Measurements from ENCODE around the gene QSER1.

DNA sequence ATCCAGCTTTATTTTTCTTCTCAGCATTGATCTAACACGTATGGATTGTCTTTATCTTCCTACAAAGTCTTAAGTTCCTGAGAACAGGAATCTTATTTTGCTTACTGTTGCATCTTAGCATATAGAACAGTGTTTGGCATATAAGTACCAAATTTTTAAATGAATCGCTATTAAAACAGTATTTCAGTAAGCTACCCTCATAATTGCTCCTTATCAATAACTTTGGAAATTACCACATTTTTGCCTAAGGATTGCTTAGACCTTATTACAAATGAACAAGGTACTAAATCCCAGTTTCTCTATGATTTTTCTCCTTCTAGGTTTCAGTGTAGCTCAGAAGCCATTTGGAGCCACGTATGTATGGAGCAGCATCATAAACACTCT lies 132.7 kb downstream of the QSER1 start:
- TF ChIP-seq, protein P1, sequence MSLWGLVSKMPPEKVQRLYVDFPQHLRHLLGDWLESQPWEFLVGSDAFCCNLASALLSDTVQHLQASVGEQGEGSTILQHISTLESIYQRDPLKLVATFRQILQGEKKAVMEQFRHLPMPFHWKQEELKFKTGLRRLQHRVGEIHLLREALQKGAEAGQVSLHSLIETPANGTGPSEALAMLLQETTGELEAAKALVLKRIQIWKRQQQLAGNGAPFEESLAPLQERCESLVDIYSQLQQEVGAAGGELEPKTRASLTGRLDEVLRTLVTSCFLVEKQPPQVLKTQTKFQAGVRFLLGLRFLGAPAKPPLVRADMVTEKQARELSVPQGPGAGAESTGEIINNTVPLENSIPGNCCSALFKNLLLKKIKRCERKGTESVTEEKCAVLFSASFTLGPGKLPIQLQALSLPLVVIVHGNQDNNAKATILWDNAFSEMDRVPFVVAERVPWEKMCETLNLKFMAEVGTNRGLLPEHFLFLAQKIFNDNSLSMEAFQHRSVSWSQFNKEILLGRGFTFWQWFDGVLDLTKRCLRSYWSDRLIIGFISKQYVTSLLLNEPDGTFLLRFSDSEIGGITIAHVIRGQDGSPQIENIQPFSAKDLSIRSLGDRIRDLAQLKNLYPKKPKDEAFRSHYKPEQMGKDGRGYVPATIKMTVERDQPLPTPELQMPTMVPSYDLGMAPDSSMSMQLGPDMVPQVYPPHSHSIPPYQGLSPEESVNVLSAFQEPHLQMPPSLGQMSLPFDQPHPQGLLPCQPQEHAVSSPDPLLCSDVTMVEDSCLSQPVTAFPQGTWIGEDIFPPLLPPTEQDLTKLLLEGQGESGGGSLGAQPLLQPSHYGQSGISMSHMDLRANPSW (CRISPR knock-in tag; conservative IDR thresholded peaks at IDR 0.05; ENCODE audit: low read depth), result no peak
- TF ChIP-seq, protein P2, sequence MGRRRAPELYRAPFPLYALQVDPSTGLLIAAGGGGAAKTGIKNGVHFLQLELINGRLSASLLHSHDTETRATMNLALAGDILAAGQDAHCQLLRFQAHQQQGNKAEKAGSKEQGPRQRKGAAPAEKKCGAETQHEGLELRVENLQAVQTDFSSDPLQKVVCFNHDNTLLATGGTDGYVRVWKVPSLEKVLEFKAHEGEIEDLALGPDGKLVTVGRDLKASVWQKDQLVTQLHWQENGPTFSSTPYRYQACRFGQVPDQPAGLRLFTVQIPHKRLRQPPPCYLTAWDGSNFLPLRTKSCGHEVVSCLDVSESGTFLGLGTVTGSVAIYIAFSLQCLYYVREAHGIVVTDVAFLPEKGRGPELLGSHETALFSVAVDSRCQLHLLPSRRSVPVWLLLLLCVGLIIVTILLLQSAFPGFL (CRISPR knock-in tag; IDR thresholded peaks at IDR 0.05; ENCODE audit: borderline replicate concordance), result no peak
- TF ChIP-seq, protein P3, sequence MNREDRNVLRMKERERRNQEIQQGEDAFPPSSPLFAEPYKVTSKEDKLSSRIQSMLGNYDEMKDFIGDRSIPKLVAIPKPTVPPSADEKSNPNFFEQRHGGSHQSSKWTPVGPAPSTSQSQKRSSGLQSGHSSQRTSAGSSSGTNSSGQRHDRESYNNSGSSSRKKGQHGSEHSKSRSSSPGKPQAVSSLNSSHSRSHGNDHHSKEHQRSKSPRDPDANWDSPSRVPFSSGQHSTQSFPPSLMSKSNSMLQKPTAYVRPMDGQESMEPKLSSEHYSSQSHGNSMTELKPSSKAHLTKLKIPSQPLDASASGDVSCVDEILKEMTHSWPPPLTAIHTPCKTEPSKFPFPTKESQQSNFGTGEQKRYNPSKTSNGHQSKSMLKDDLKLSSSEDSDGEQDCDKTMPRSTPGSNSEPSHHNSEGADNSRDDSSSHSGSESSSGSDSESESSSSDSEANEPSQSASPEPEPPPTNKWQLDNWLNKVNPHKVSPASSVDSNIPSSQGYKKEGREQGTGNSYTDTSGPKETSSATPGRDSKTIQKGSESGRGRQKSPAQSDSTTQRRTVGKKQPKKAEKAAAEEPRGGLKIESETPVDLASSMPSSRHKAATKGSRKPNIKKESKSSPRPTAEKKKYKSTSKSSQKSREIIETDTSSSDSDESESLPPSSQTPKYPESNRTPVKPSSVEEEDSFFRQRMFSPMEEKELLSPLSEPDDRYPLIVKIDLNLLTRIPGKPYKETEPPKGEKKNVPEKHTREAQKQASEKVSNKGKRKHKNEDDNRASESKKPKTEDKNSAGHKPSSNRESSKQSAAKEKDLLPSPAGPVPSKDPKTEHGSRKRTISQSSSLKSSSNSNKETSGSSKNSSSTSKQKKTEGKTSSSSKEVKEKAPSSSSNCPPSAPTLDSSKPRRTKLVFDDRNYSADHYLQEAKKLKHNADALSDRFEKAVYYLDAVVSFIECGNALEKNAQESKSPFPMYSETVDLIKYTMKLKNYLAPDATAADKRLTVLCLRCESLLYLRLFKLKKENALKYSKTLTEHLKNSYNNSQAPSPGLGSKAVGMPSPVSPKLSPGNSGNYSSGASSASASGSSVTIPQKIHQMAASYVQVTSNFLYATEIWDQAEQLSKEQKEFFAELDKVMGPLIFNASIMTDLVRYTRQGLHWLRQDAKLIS (CRISPR knock-in tag; IDR thresholded peaks at IDR 0.05; ENCODE audit: borderline replicate concordance), result no peak
- TF ChIP-seq FOXJ3 (CRISPR knock-in tag; IDR thresholded peaks at IDR 0.05; ENCODE audit: borderline replicate concordance), result no peak
- TF ChIP-seq, protein P4, sequence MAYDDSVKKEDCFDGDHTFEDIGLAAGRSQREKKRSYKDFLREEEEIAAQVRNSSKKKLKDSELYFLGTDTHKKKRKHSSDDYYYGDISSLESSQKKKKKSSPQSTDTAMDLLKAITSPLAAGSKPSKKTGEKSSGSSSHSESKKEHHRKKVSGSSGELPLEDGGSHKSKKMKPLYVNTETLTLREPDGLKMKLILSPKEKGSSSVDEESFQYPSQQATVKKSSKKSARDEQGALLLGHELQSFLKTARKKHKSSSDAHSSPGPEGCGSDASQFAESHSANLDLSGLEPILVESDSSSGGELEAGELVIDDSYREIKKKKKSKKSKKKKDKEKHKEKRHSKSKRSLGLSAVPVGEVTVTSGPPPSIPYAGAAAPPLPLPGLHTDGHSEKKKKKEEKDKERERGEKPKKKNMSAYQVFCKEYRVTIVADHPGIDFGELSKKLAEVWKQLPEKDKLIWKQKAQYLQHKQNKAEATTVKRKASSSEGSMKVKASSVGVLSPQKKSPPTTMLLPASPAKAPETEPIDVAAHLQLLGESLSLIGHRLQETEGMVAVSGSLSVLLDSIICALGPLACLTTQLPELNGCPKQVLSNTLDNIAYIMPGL (CRISPR knock-in tag; IDR thresholded peaks at IDR 0.05), result no peak
- TF ChIP-seq RELA (CRISPR knock-in tag; IDR thresholded peaks at IDR 0.05; ENCODE audit: borderline replicate concordance), result no peak
- TF ChIP-seq, protein P5, sequence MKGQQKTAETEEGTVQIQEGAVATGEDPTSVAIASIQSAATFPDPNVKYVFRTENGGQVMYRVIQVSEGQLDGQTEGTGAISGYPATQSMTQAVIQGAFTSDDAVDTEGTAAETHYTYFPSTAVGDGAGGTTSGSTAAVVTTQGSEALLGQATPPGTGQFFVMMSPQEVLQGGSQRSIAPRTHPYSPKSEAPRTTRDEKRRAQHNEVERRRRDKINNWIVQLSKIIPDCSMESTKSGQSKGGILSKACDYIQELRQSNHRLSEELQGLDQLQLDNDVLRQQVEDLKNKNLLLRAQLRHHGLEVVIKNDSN (CRISPR knock-in tag; IDR thresholded peaks at IDR 0.05), result no peak
- TF ChIP-seq, protein P6, sequence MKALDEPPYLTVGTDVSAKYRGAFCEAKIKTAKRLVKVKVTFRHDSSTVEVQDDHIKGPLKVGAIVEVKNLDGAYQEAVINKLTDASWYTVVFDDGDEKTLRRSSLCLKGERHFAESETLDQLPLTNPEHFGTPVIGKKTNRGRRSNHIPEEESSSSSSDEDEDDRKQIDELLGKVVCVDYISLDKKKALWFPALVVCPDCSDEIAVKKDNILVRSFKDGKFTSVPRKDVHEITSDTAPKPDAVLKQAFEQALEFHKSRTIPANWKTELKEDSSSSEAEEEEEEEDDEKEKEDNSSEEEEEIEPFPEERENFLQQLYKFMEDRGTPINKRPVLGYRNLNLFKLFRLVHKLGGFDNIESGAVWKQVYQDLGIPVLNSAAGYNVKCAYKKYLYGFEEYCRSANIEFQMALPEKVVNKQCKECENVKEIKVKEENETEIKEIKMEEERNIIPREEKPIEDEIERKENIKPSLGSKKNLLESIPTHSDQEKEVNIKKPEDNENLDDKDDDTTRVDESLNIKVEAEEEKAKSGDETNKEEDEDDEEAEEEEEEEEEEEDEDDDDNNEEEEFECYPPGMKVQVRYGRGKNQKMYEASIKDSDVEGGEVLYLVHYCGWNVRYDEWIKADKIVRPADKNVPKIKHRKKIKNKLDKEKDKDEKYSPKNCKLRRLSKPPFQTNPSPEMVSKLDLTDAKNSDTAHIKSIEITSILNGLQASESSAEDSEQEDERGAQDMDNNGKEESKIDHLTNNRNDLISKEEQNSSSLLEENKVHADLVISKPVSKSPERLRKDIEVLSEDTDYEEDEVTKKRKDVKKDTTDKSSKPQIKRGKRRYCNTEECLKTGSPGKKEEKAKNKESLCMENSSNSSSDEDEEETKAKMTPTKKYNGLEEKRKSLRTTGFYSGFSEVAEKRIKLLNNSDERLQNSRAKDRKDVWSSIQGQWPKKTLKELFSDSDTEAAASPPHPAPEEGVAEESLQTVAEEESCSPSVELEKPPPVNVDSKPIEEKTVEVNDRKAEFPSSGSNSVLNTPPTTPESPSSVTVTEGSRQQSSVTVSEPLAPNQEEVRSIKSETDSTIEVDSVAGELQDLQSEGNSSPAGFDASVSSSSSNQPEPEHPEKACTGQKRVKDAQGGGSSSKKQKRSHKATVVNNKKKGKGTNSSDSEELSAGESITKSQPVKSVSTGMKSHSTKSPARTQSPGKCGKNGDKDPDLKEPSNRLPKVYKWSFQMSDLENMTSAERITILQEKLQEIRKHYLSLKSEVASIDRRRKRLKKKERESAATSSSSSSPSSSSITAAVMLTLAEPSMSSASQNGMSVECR (CRISPR knock-in tag; IDR thresholded peaks at IDR 0.05; ENCODE audit: borderline replicate concordance), result no peak
- TF ChIP-seq, protein P7, sequence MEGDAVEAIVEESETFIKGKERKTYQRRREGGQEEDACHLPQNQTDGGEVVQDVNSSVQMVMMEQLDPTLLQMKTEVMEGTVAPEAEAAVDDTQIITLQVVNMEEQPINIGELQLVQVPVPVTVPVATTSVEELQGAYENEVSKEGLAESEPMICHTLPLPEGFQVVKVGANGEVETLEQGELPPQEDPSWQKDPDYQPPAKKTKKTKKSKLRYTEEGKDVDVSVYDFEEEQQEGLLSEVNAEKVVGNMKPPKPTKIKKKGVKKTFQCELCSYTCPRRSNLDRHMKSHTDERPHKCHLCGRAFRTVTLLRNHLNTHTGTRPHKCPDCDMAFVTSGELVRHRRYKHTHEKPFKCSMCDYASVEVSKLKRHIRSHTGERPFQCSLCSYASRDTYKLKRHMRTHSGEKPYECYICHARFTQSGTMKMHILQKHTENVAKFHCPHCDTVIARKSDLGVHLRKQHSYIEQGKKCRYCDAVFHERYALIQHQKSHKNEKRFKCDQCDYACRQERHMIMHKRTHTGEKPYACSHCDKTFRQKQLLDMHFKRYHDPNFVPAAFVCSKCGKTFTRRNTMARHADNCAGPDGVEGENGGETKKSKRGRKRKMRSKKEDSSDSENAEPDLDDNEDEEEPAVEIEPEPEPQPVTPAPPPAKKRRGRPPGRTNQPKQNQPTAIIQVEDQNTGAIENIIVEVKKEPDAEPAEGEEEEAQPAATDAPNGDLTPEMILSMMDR (IDR thresholded peaks at IDR 0.05), result no peak
- TF ChIP-seq, protein P8, sequence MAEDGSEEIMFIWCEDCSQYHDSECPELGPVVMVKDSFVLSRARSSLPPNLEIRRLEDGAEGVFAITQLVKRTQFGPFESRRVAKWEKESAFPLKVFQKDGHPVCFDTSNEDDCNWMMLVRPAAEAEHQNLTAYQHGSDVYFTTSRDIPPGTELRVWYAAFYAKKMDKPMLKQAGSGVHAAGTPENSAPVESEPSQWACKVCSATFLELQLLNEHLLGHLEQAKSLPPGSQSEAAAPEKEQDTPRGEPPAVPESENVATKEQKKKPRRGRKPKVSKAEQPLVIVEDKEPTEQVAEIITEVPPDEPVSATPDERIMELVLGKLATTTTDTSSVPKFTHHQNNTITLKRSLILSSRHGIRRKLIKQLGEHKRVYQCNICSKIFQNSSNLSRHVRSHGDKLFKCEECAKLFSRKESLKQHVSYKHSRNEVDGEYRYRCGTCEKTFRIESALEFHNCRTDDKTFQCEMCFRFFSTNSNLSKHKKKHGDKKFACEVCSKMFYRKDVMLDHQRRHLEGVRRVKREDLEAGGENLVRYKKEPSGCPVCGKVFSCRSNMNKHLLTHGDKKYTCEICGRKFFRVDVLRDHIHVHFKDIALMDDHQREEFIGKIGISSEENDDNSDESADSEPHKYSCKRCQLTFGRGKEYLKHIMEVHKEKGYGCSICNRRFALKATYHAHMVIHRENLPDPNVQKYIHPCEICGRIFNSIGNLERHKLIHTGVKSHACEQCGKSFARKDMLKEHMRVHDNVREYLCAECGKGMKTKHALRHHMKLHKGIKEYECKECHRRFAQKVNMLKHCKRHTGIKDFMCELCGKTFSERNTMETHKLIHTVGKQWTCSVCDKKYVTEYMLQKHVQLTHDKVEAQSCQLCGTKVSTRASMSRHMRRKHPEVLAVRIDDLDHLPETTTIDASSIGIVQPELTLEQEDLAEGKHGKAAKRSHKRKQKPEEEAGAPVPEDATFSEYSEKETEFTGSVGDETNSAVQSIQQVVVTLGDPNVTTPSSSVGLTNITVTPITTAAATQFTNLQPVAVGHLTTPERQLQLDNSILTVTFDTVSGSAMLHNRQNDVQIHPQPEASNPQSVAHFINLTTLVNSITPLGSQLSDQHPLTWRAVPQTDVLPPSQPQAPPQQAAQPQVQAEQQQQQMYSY (CRISPR knock-in tag; IDR thresholded peaks at IDR 0.05), result no peak
- no peak for TF ChIP-seq NR3C1 (CRISPR knock-in tag; conservative IDR thresholded peaks at IDR 0.05; ENCODE audit: low read depth)
- TF ChIP-seq ZNF423 (CRISPR knock-in tag; IDR thresholded peaks at IDR 0.05), result no peak
- TF ChIP-seq FOXK1 (CRISPR knock-in tag; IDR thresholded peaks at IDR 0.05), result no peak
- no peak for TF ChIP-seq ZNF416 (CRISPR knock-in tag; IDR thresholded peaks at IDR 0.05)
